WTC11 (cell line): ENCODE data around the gene MEGF8. TPM values are rescaled to one million over a fixed set of nuclear protein-coding genes. Genes with fewer than 3 reads are reported as not detected.

Source experiments
- ATAC-seq: fragments of 200-7000 bp; cut with Tn5 transposase; 2 replicates; pipeline ENCODE4 v1.10.0; 2021; ENCODE audit warnings: mild to moderate bottlenecking, moderate library complexity
- CTCF ChIA-PET: fragments of 300-600 bp; sonication (Branson Sonifier 250); formaldehyde crosslinking; loops from one replicate; lab custom pipeline; 2021; ENCODE audit warnings: antibody characterized with exemption; lab: Charles Lee
- POLR2A ChIA-PET: fragments of 350-600 bp; sonication (Branson Sonifier 250); formaldehyde crosslinking; loops from one replicate; lab custom pipeline; 2021; ENCODE audit warnings: antibody characterized with exemption; lab: Charles Lee
- DNase-seq: peaks from one replicate; pipeline ENCODE4 v3.0.0; 2021; ENCODE audit warnings: low spot score
- H3K27ac Mint-ChIP-seq: 2 replicates; pipeline ENCODE4 v1.8.0; 2021; ENCODE audit warnings: mixed read lengths
- H3K27me3 Mint-ChIP-seq: 2 replicates; pipeline ENCODE4 v1.8.0; 2021; ENCODE audit warnings: low read depth, mild to moderate bottlenecking, moderate library complexity, mixed read lengths
- H3K36me3 Mint-ChIP-seq: 2 replicates; pipeline ENCODE4 v1.8.0; 2021; ENCODE audit warnings: mixed read lengths
- H3K4me1 Mint-ChIP-seq: 2 replicates; pipeline ENCODE4 v1.8.0; 2022; ENCODE audit warnings: mixed read lengths
- H3K4me3 Mint-ChIP-seq: 2 replicates; pipeline ENCODE4 v1.8.0; 2021; ENCODE audit warnings: mild to moderate bottlenecking, moderate library complexity, mixed read lengths
- H3K9me3 Mint-ChIP-seq: 2 replicates; pipeline ENCODE4 v1.8.0; 2021; ENCODE audit warnings: mixed read lengths
- ATF6 ChIP-seq: sonication (generic); formaldehyde crosslinking; IDR thresholded peaks from 2 replicates; pipeline ENCODE4 v1.8.1; 2023; ENCODE audit warnings: mild to moderate bottlenecking, missing genetic modification reagents
- E2F1 ChIP-seq: sonication (generic); formaldehyde crosslinking; IDR thresholded peaks from 2 replicates; pipeline ENCODE4 v1.8.0; 2022; ENCODE audit warnings: mild to moderate bottlenecking, missing genetic modification reagents
- GTF2I ChIP-seq: fragments of 250-450 bp; sonication (Bioruptor Pico); conservative IDR thresholded peaks from 2 replicates; pipeline ENCODE4 v1.4.0; 2021; ENCODE audit warnings: mild to moderate bottlenecking
- IRF1 ChIP-seq: sonication (generic); formaldehyde crosslinking; IDR thresholded peaks from 2 replicates; pipeline ENCODE4 v1.8.0; 2023; ENCODE audit warnings: missing genetic modification reagents
- JUN ChIP-seq: sonication (generic); formaldehyde crosslinking; IDR thresholded peaks from 2 replicates; pipeline ENCODE4 v1.8.0; 2023; ENCODE audit warnings: mild to moderate bottlenecking, missing genetic modification reagents
- MAX ChIP-seq: sonication (generic); formaldehyde crosslinking; IDR thresholded peaks from 2 replicates; pipeline ENCODE4 v1.8.0; 2022; ENCODE audit warnings: mild to moderate bottlenecking, missing genetic modification reagents
- NFATC4 ChIP-seq: fragments of 250-450 bp; sonication (Bioruptor Pico); IDR thresholded peaks from 2 replicates; pipeline ENCODE4 v1.9.0; 2021; ENCODE audit warnings: mild to moderate bottlenecking
- TEAD1 ChIP-seq: sonication (generic); formaldehyde crosslinking; IDR thresholded peaks from 2 replicates; pipeline ENCODE4 v1.8.0; 2022; ENCODE audit warnings: mild to moderate bottlenecking, missing genetic modification reagents
- USF1 ChIP-seq: sonication (generic); formaldehyde crosslinking; IDR thresholded peaks from 2 replicates; pipeline ENCODE4 v1.8.0; 2022; ENCODE audit warnings: mild to moderate bottlenecking, missing genetic modification reagents
- ZNF232 ChIP-seq: sonication (generic); formaldehyde crosslinking; IDR thresholded peaks from 2 replicates; pipeline ENCODE4 v1.8.0; 2022; ENCODE audit warnings: mild to moderate bottlenecking, missing genetic modification reagents
- ZNF416 ChIP-seq: fragments of 250-450 bp; sonication (Bioruptor Pico); IDR thresholded peaks from 2 replicates; pipeline ENCODE4 v1.9.0; 2021; ENCODE audit warnings: mild to moderate bottlenecking, inconsistent platforms
- ZNF532 ChIP-seq: fragments of 250-450 bp; sonication (Bioruptor Pico); IDR thresholded peaks from 2 replicates; pipeline ENCODE4 v1.9.0; 2021; ENCODE audit warnings: mild to moderate bottlenecking, borderline replicate concordance
- total RNA-seq: library from RNA; stranded (reverse); gene quantifications from 3 replicates; pipeline ENCODE4 v1.2.3, GENCODE V29; 2021

The MEGF8 gene
- total RNA-seq, 1 experiment from 2014 or later = 42.1 TPM

GRCh38 chr19:42352301-42353259 is 27.1 kb downstream of the MEGF8 start (continued):
- TF ChIP-seq ZNF532 = no peak
- no peak for TF ChIP-seq ATF6 (CRISPR knock-in tag)
- no peak for TF ChIP-seq GTF2I (CRISPR knock-in tag)
- no peak for TF ChIP-seq ZNF416
- no peak for TF ChIP-seq ZNF232 (CRISPR knock-in tag)
- no peak for TF ChIP-seq E2F1 (CRISPR knock-in tag)

- no peak for TF ChIP-seq IRF1 (CRISPR knock-in tag)
- TF ChIP-seq JUN (CRISPR knock-in tag) = no peak
- no peak for TF ChIP-seq NFATC4
- TF ChIP-seq USF1 = no peak
- no peak for TF ChIP-seq MAX (CRISPR knock-in tag)
- no peak for TF ChIP-seq TEAD1
- Mint-ChIP-seq H3K4me1 (no peaks in the 10 kb centered on the region), H3K36me3 (peaks cover 14% of the 10 kb centered on the region; the same call in 1 of the 2 replicates), H3K27me3 (no peaks in the 10 kb centered on the region), H3K4me3 (no peak overlapping the region), H3K9me3 (no peaks in the 10 kb centered on the region), H3K27ac (no peak overlapping the region)
- ChIA-PET CTCF (interaction anchor here (0.8 kb wide), 1 partner anchor 47 kb away, joined by 3 read pairs; no protein-coding TSS in a partner anchor), POLR2A (interaction anchor here (0.6 kb wide), 1 partner anchor 33 kb away, joined by 3 read pairs; no protein-coding TSS in a partner anchor)
- DNase-seq (no peak), ATAC-seq (no peak)
Observed at GRCh38 chr19:42353341-42354015, 28.0 kb downstream of the MEGF8 start.
